Caco-2 (cell line): ENCODE data around the gene SHB. TPM values are rescaled to one million over a fixed set of nuclear protein-coding genes. Genes with fewer than 3 reads are reported as not detected.

ENCODE experiments used
- BruUV-seq: library from RNA; stranded (reverse); fragments of 400-500 nt; replicated peaks from 2 replicates; lab custom pipeline; 2021; lab: Mats Ljungman, UMichigan
- CTCF ChIA-PET: fragments of 300-600 bp; sonication (Branson Sonifier 250); formaldehyde crosslinking; loops from one replicate; lab custom pipeline; 2022; ENCODE audit warnings: antibody characterized with exemption; lab: Charles Lee
- POLR2A ChIA-PET: fragments of 300-600 bp; sonication (Branson Sonifier 250); formaldehyde crosslinking; loops from one replicate; lab custom pipeline; 2022; ENCODE audit warnings: antibody characterized with exemption; lab: Charles Lee
- DNase-seq, 2 experiments: peaks; one replicate each; pipeline versions ENCODE4 v3.0.0 to v3.0.0-alpha.2; 2020 to 2022
- H3K27me3 ChIP-seq: replicated peaks from 2 replicates; pipeline ENCODE4 v1.6.0; 2011; ENCODE audit warnings: low read length; ENCODE audit not compliant: control insufficient read depth, insufficient read depth
- H3K36me3 ChIP-seq: 2 replicates; pipeline ENCODE4 v1.5.1; 2011; ENCODE audit warnings: low read length; ENCODE audit not compliant: control insufficient read depth, insufficient read depth
- H3K4me1 ChIP-seq: fragments of 250-450 bp; sonication (Bioruptor Pico); 2 replicates; pipeline ENCODE4 v1.5.1; 2020; ENCODE audit warnings: mild to moderate bottlenecking
- H3K4me3 ChIP-seq: 2 replicates; pipeline ENCODE4 v1.5.1; 2011; ENCODE audit warnings: low read depth, mild to moderate bottlenecking, control low read depth, low read length
- H3K9me3 ChIP-seq: fragments of 250-450 bp; sonication (Bioruptor Pico); 2 replicates; pipeline ENCODE4 v1.5.1; 2020; ENCODE audit warnings: mild to moderate bottlenecking, moderate library complexity
- H3K27ac Mint-ChIP-seq: one replicate; pipeline ENCODE4 v1.8.0; 2022; ENCODE audit warnings: mixed read lengths; ENCODE audit not compliant: unreplicated experiment
- H3K27me3 Mint-ChIP-seq: one replicate; pipeline ENCODE4 v1.8.0; 2022; ENCODE audit warnings: mixed read lengths; ENCODE audit not compliant: insufficient read depth, unreplicated experiment
- H3K36me3 Mint-ChIP-seq: one replicate; pipeline ENCODE4 v1.8.0; 2022; ENCODE audit warnings: mild to moderate bottlenecking, mixed read lengths; ENCODE audit not compliant: insufficient read depth, unreplicated experiment
- H3K4me1 Mint-ChIP-seq: one replicate; pipeline ENCODE4 v1.8.0; 2022; ENCODE audit warnings: low read depth, mixed read lengths; ENCODE audit not compliant: unreplicated experiment
- H3K4me3 Mint-ChIP-seq: one replicate; pipeline ENCODE4 v1.8.0; 2022; ENCODE audit warnings: mild to moderate bottlenecking, moderate library complexity, mixed read lengths; ENCODE audit not compliant: unreplicated experiment
- H3K9me3 Mint-ChIP-seq: one replicate; pipeline ENCODE4 v1.8.0; 2022; ENCODE audit warnings: mixed read lengths; ENCODE audit not compliant: unreplicated experiment
- CTCF ChIP-seq, 2 experiments: fragments of 200-600 bp in 1 of 2; IDR thresholded peaks; 1 replicate in 1 of 2; 2 replicates in 1 of 2; pipeline versions ENCODE4 v1.5.1 to v1.8.0; 2011 to 2022; ENCODE audit warnings: antibody characterized with exemption in 1 of 2, control low read depth in 1 of 2, inconsistent platforms in 1 of 2, low read depth in 1 of 2, low read length in 1 of 2, mild to moderate bottlenecking in 1 of 2, moderate library complexity in 1 of 2; ENCODE audit not compliant: insufficient read depth in 1 of 2, severe bottlenecking in 1 of 2, unreplicated experiment in 1 of 2
- intact Hi-C: fragments of 100-400 bp; cut with micrococcal nuclease; formaldehyde crosslinking; loops from one replicate; pipeline ENCODE4 v1.10.0; 2022; ENCODE audit not compliant: unreplicated experiment
- total RNA-seq: library from RNA; stranded (reverse); gene quantifications from 2 replicates; pipeline ENCODE4 v1.2.3, GENCODE V29; 2022

The SHB gene
- total RNA-seq, 1 experiment from 2014 or later = 18.3 TPM

GRCh38 chr9:37978481-37978864 lies 90.6 kb downstream of the SHB start:
- Mint-ChIP-seq H3K27ac (no peak overlapping the region), H3K36me3 (peaks cover 35% of the 10 kb centered on the region)

GRCh38 chr9:37977851-37978480 lies 91.1 kb downstream of the SHB start:
- Histone ChIP-seq H3K9me3 (no peaks in the 10 kb centered on the region), H3K27me3 (no peaks in the 10 kb centered on the region), H3K36me3 (no peaks in the 10 kb centered on the region), H3K4me3 (no peak overlapping the region), H3K4me1 (peaks cover 5% of the 10 kb centered on the region; the same call in 1 of the 2 replicates)
- Mint-ChIP-seq H3K27me3 (no peaks in the 10 kb centered on the region), H3K36me3 (peaks cover 31% of the 10 kb centered on the region), H3K27ac (no peak overlapping the region), H3K4me1 (peaks cover 5% of the 10 kb centered on the region), H3K9me3 (no peaks in the 10 kb centered on the region), H3K4me3 (no peak overlapping the region)
- ChIA-PET CTCF (no interaction called here), POLR2A (no interaction called here)
- intact Hi-C loops = no loop called here
- DNase-seq = no peak
- no TSS peak for BruUV-seq
- TF ChIP-seq CTCF (IDR thresholded peaks at IDR 0.05; ENCODE audit: insufficient read depth in 1 of 2, low read depth in 1 of 2, low read length in 1 of 2, severe bottlenecking in 1 of 2, unreplicated experiment in 1 of 2) = no peak

More at GRCh38 chr9:37978481-37978864, 90.6 kb downstream of the SHB start:
- TF ChIP-seq CTCF (IDR thresholded peaks at IDR 0.05; ENCODE audit: insufficient read depth in 1 of 2, low read depth in 1 of 2, low read length in 1 of 2, severe bottlenecking in 1 of 2, unreplicated experiment in 1 of 2) = no peak
- CTCF ChIA-PET = no interaction called here
- Histone ChIP-seq H3K4me1 (peaks cover under 1% of the 10 kb centered on the region; the same call in 1 of the 2 replicates), H3K9me3 (no peaks in the 10 kb centered on the region), H3K4me3 (no peak overlapping the region), H3K27me3 (no peaks in the 10 kb centered on the region), H3K36me3 (no peaks in the 10 kb centered on the region)
- Mint-ChIP-seq H3K27me3 (no peaks in the 10 kb centered on the region), H3K4me3 (no peak overlapping the region), H3K4me1 (peaks cover 5% of the 10 kb centered on the region), H3K9me3 (no peaks in the 10 kb centered on the region)
- POLR2A ChIA-PET = no interaction called here
- BruUV-seq = no TSS peak
- no peak for DNase-seq
- intact Hi-C loops = no loop called here

GRCh38 chr9:37976714-37977477 lies 92.1 kb downstream of the SHB start:
- H3K4me3 Mint-ChIP-seq = no peak overlapping the region

More at GRCh38 chr9:37976714-37977477, 92.1 kb downstream of the SHB start:
- BruUV-seq = no TSS peak
- no peak for DNase-seq
- ChIA-PET CTCF (no interaction called here), POLR2A (no interaction called here)
- no peaks in the 10 kb centered on the region for H3K9me3 Mint-ChIP-seq
- Histone ChIP-seq H3K27me3 (no peaks in the 10 kb centered on the region), H3K9me3 (no peaks in the 10 kb centered on the region), H3K36me3 (no peaks in the 10 kb centered on the region), H3K4me1 (peaks cover 13% of the 10 kb centered on the region), H3K4me3 (no peak overlapping the region)
- peaks cover 12% of the 10 kb centered on the region for H3K4me1 Mint-ChIP-seq
- peaks cover 32% of the 10 kb centered on the region for H3K36me3 Mint-ChIP-seq
- H3K27ac Mint-ChIP-seq = no peak overlapping the region
- intact Hi-C loops = no loop called here
- TF ChIP-seq CTCF (IDR thresholded peaks at IDR 0.05; ENCODE audit: insufficient read depth in 1 of 2, low read depth in 1 of 2, low read length in 1 of 2, severe bottlenecking in 1 of 2, unreplicated experiment in 1 of 2) = no peak
- no peaks in the 10 kb centered on the region for H3K27me3 Mint-ChIP-seq
